Measurements from ENCODE around the gene COQ9. TPM values are rescaled to one million over a fixed set of nuclear protein-coding genes. Genes with fewer than 3 reads are reported as not detected.
A peak's percentile ranks its signal among the peaks of the same experiment; 100 is the strongest.

The COQ9 gene
- total and polyA plus RNA-seq, 7 donors = 61.4 to 154 (median 74.5) TPM

DNA sequence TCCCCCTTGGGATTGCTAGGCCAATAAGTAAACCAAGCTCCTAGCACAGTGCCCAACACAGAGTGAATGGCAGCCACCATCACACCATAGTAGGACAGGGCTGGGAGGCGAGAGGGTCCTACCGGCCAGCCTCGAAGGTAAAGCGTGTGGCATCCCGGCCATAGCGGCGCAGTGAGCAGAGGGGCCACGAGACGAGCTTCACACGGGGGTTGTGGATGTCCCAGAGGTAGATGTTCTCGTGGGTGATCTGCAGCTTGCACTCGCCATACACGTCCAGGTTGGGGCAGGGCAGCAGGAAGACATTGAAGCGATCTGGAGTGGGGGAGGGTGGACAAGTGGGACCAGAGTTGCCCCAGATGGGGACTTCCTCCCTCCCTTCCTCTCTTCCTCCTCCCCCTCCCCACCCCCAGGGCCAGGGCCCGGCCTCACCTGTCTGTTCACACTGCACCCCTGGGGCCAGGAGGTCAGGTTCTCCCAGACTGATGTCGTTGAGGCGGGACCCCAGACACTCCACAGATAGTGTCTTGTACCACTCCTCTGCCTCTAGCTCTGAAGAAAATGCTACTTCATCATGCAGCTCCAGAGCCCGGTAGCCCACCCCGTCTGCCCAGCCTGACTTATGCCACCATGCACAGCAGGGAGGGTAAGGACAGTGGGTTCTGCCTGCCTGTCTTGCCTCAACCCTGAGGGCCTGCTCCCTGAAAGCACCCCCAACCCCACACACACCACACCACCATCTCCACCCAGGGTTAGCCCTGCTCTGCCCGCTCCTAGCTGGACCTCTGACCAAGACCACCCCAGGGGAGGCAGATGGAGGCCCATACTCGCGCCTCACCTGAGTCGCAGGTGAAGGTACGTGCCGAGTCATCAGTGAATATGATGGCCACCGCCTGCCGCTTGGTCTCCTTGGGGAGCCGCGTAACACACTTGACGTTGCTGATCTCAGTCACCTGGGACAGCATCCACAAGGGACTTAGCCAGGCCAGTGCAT lies 27.7 kb downstream of the COQ9 start:
- Histone ChIP-seq H3K4me3 (no peak overlapping the region), H3K27ac (no peak overlapping the region), H3K36me3 (peaks cover 15 to 49% (median 20%) of the 10 kb centered on the region in 4 donors), H3K27me3 (no peaks in the 10 kb centered on the region), H3K4me1 (peaks cover 0 to 26% (median 22%) of the 10 kb centered on the region in 4 donors), H3K9me3 (no peaks in the 10 kb centered on the region)
- TF ChIP-seq EP300 (IDR thresholded peaks at IDR 0.05) = no peak
- TF ChIP-seq POLR2A (IDR thresholded peaks at IDR 0.05) = no peak
- TF ChIP-seq POLR2AphosphoS5 (IDR thresholded peaks at IDR 0.05) = no peak
- no peak for TF ChIP-seq CTCF (IDR thresholded peaks at IDR 0.05)
- intact Hi-C loops (cut with DNase I) = no loop called here
- WGBS, 2 donors = 80 to 90% methylated on average over 30 of the region's 30 CpGs
- no peak for DNase-seq

GRCh38 chr16:57475711-57476339 lies 28.5 kb downstream of the COQ9 start:
- peaks cover 6 to 40% (median 11%) of the 10 kb centered on the region in 4 donors for H3K36me3 ChIP-seq
- TF ChIP-seq POLR2AphosphoS5 (IDR thresholded peaks at IDR 0.05) (no peak), CTCF (IDR thresholded peaks at IDR 0.05) (peak in 2 of 4 experiments; percentile 31 to 37)
- no peak for DNase-seq
- H3K4me3 ChIP-seq = no peak overlapping the region
- H3K4me1 ChIP-seq = peaks cover 0 to 24% (median 21%) of the 10 kb centered on the region in 4 donors
- WGBS, 2 donors = 20 to 56% methylated on average over 12 of the region's 12 CpGs
- intact Hi-C loops (cut with DNase I) = no loop called here
- H3K27me3 ChIP-seq = no peaks in the 10 kb centered on the region
- H3K27ac ChIP-seq = no peak overlapping the region
- no peaks in the 10 kb centered on the region for H3K9me3 ChIP-seq

GRCh38 chr16:57476546-57477410 lies 29.5 kb downstream of the COQ9 start:
- H3K36me3 ChIP-seq = peaks cover 0 to 31% (median 5%) of the 10 kb centered on the region in 4 donors
- intact Hi-C loops (cut with DNase I) = no loop called here
- TF ChIP-seq POLR2A (IDR thresholded peaks at IDR 0.05) (no peak), POLR2AphosphoS5 (IDR thresholded peaks at IDR 0.05) (no peak), CTCF (IDR thresholded peaks at IDR 0.05) (no peak), EP300 (IDR thresholded peaks at IDR 0.05) (no peak)
- no peaks in the 10 kb centered on the region for H3K27me3 ChIP-seq
- no peak overlapping the region for H3K27ac ChIP-seq
- DNase-seq = no peak
- H3K4me1 ChIP-seq = peaks cover 0 to 21% (median 19%) of the 10 kb centered on the region in 4 donors
- H3K9me3 ChIP-seq = no peaks in the 10 kb centered on the region
- WGBS, 2 donors = 90 to 91% methylated on average over 6 of the region's 6 CpGs
- no peak overlapping the region for H3K4me3 ChIP-seq

DNA sequence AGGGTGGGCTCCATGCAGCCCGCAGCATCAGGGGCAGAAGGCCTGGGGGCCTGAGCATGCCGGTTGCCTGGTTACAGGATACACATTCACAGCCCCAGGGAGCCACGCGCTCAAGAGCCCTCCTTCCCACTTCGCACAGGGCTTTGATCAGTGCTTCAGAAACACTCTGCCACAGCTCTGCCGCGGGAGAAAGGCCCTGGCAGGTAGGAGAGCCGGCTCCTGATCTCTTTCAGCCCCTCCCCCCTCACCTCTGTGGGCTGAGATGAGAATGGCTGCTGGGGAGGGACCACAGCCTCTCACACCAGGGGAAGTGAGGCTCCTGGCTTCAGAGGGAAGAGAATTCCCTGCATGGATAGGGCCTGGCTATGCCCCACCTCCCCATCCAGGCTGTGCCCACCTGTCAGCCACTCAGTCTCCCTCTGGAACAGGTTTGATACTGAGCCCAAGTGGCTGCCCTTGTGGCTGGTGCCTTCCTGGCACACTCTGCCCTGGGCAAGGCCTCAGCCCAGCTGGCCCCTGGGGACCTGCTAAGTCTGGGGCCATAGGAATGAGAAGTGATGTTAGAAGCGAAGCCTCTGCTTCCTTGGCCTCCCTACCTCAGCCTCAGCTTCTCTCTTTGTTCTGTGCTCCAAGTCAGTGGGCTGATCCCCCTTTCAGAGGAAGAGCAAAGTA lies 30.4 kb downstream of the COQ9 start:
- H3K4me1 ChIP-seq = peaks cover 0 to 21% (median 19%) of the 10 kb centered on the region in 4 donors
- intact Hi-C loops (cut with DNase I) = no loop called here
- H3K27ac ChIP-seq = no peak overlapping the region
- H3K36me3 ChIP-seq = peaks cover 0 to 22% (median 2%) of the 10 kb centered on the region in 4 donors
- H3K27me3 ChIP-seq = no peaks in the 10 kb centered on the region
- H3K4me3 ChIP-seq = no peak overlapping the region
- 65 to 79% methylated on average over 9 of the region's 9 CpGs for WGBS, 2 donors
- no peaks in the 10 kb centered on the region for H3K9me3 ChIP-seq
- TF ChIP-seq POLR2A (IDR thresholded peaks at IDR 0.05) (no peak), EP300 (IDR thresholded peaks at IDR 0.05) (no peak), POLR2AphosphoS5 (IDR thresholded peaks at IDR 0.05) (no peak), CTCF (IDR thresholded peaks at IDR 0.05) (no peak)
- no peak for DNase-seq
